Prostate gland (tissue), 2 donors: ENCODE results near the gene REV3L. TPM values are rescaled to one million over a fixed set of nuclear protein-coding genes. Genes with fewer than 3 reads are reported as not detected.

ENCODE experiments used
- DNase-seq: peaks from one replicate; pipeline ENCODE4 v3.0.0-alpha.2; 2019; ENCODE audit warnings: low spot score
- H3K27ac ChIP-seq, 2 donors: fragments of 200-600 bp; sonication (generic); 2 replicates each; pipeline ENCODE4 v1.5.1; 2017 to 2019
- H3K27me3 ChIP-seq: fragments of 200-600 bp; sonication (generic); replicated peaks from 2 replicates; pipeline ENCODE4 v1.5.1; 2019; ENCODE audit not compliant: insufficient read depth
- H3K36me3 ChIP-seq, 2 donors: fragments of 200-600 bp; sonication (generic); 1 replicate in 1 of 2; 2 replicates in 1 of 2; pipeline versions ENCODE4 v1.5.1 to v1.8.1; 2017 to 2019
- H3K4me1 ChIP-seq: fragments of 200-600 bp; sonication (generic); replicated peaks from 2 replicates; pipeline ENCODE4 v1.5.1; 2019
- H3K4me3 ChIP-seq, 2 donors: fragments of 200-600 bp; sonication (generic); 2 replicates each; pipeline ENCODE4 v1.5.1; 2017 to 2019
- H3K9me3 ChIP-seq: fragments of 200-600 bp; sonication (generic); 2 replicates; pipeline ENCODE4 v1.5.1; 2017
- POLR2A ChIP-seq: fragments of 450-650 bp; IDR thresholded peaks from one replicate; pipeline ENCODE4 v1.6.1; 2016; ENCODE audit warnings: antibody characterized with exemption, mild to moderate bottlenecking
- POLR2AphosphoS5 ChIP-seq: sonication (generic); formaldehyde crosslinking; IDR thresholded peaks from one replicate; pipeline ENCODE4 v1.6.1; 2017; ENCODE audit warnings: antibody characterized with exemption
- WGBS: methylation state at CpG from one replicate; pipeline ENCODE4 v1.1.5; 2018; 5-methylcytosine and 5-hydroxymethylcytosine counted together
- intact Hi-C: fragments of 100-400 bp; cut with DNase I; formaldehyde crosslinking; loops from one replicate; pipeline ENCODE4 v1.14.2; 2022
- total RNA-seq, 2 donors: library from RNA; depleted of rRNA; stranded (reverse); fragments of >200 nt; gene quantifications; one replicate each; pipeline ENCODE4 v1.1.0, GENCODE V29; 2016
- TF ChIP-seq, protein P1 (sequence below), 4 experiments: fragments of 200-600 bp in 2 of 4; fragments of 450-650 bp in 2 of 4; sonication (generic) in 2 of 4; IDR thresholded peaks; 1 replicate in 3 of 4; 2 replicates in 1 of 4; pipeline ENCODE4 v1.5.1; 2016 to 2019; ENCODE audit warnings: antibody characterized with exemption in 4 of 4, mild to moderate bottlenecking in 2 of 4, moderate library complexity in 2 of 4

Gene REV3L
- total RNA-seq, 2 donors from 2014 or later = 20.0 to 44.2 TPM

GRCh38 chr6:111492499-111492898 lies 9.5 kb upstream of the REV3L start:
- Histone ChIP-seq H3K27me3 (no peaks in the 10 kb centered on the region), H3K9me3 (no peaks in the 10 kb centered on the region), H3K4me1 (no peaks in the 10 kb centered on the region), H3K36me3 (no peaks in the 10 kb centered on the region), H3K27ac (no peak overlapping the region), H3K4me3 (no peak overlapping the region)
- 94% methylated on average over 2 of the region's 2 CpGs for WGBS
- no peak for DNase-seq
- intact Hi-C loops = no loop called here
- TF ChIP-seq POLR2A = no peak
- no peak for TF ChIP-seq POLR2AphosphoS5
- TF ChIP-seq, protein P1, sequence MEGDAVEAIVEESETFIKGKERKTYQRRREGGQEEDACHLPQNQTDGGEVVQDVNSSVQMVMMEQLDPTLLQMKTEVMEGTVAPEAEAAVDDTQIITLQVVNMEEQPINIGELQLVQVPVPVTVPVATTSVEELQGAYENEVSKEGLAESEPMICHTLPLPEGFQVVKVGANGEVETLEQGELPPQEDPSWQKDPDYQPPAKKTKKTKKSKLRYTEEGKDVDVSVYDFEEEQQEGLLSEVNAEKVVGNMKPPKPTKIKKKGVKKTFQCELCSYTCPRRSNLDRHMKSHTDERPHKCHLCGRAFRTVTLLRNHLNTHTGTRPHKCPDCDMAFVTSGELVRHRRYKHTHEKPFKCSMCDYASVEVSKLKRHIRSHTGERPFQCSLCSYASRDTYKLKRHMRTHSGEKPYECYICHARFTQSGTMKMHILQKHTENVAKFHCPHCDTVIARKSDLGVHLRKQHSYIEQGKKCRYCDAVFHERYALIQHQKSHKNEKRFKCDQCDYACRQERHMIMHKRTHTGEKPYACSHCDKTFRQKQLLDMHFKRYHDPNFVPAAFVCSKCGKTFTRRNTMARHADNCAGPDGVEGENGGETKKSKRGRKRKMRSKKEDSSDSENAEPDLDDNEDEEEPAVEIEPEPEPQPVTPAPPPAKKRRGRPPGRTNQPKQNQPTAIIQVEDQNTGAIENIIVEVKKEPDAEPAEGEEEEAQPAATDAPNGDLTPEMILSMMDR (IDR thresholded peaks at IDR 0.05) = no peak

GRCh38 chr6:111490067-111490466 lies 7.0 kb upstream of the REV3L start:
- TF ChIP-seq, protein P1 (IDR thresholded peaks at IDR 0.05) = no peak
- no peaks in the 10 kb centered on the region for H3K9me3 ChIP-seq
- intact Hi-C loops = no loop called here
- no peak overlapping the region for H3K4me3 ChIP-seq
- no peaks in the 10 kb centered on the region for H3K36me3 ChIP-seq
- H3K27ac ChIP-seq = no peak overlapping the region
- peaks cover 2% of the 10 kb centered on the region for H3K4me1 ChIP-seq
- DNase-seq = no peak
- no peaks in the 10 kb centered on the region for H3K27me3 ChIP-seq
- WGBS = 51% methylated on average over 3 of the region's 3 CpGs

DNA sequence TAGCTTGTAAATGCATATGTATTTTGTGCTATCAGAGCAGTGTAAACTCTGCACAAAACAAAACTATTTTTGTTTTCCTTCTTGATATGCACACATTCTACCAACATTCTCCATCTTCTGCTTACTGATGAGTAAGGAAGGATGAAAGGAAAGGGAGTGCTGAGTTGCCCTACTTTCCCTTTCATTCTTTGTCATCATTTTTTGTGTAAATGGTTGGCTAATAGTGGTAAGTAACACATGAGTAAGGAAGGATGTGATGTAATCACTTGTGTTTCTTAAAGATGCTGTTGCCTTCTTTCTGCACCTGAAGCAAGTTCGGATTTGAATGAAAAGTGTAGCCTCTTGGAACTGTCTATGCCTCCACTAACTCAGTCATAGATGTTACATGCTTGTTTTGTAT lies 4.6 kb upstream of the REV3L start:
- no peaks in the 10 kb centered on the region for H3K9me3 ChIP-seq
- no peak for DNase-seq
- 82% methylated on average over 1 of the region's 1 CpG for WGBS
- H3K27me3 ChIP-seq = no peaks in the 10 kb centered on the region
- intact Hi-C loops = loop anchor here (10.0 kb wide), 2 partner anchors 157 to 387 kb away; partner anchors contain the start of gene FYN
- H3K36me3 ChIP-seq = no peaks in the 10 kb centered on the region
- H3K4me3 ChIP-seq = no peak overlapping the region
- peaks cover 2% of the 10 kb centered on the region for H3K4me1 ChIP-seq
- TF ChIP-seq POLR2A = no peak
- TF ChIP-seq POLR2AphosphoS5 = no peak
- TF ChIP-seq, protein P1 (IDR thresholded peaks at IDR 0.05) = no peak
- no peak overlapping the region for H3K27ac ChIP-seq

DNA sequence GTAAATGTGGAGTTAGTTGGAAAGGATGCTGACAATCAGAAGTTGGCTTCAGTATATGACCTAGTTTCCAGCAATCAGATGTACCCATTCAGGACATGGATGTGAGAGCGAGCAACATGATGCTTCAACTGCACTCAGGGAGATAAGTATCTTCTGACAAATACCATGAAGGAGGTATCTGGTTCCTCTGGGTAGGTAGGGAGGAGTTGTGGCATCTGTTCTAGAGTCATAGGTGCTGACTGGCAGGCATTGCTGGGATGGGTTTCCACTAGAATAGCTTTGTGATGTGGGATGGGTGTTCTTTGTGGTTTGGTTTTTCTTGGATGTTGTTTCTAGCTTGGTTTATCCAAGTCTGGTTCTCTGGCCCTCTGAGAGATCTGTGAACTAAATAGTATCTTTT lies 3.9 kb upstream of the REV3L start:
- no peaks in the 10 kb centered on the region for H3K36me3 ChIP-seq
- TF ChIP-seq POLR2A (no peak), POLR2AphosphoS5 (no peak)
- TF ChIP-seq, protein P1 (IDR thresholded peaks at IDR 0.05) = no peak
- 89% methylated on average over 1 of the region's 1 CpG for WGBS
- no peak overlapping the region for H3K27ac ChIP-seq
- no peaks in the 10 kb centered on the region for H3K27me3 ChIP-seq
- intact Hi-C loops = loop anchor here (10.0 kb wide), 2 partner anchors 158 to 388 kb away; partner anchors contain the start of gene FYN
- no peak overlapping the region for H3K4me3 ChIP-seq
- no peaks in the 10 kb centered on the region for H3K9me3 ChIP-seq
- DNase-seq = no peak
- H3K4me1 ChIP-seq = peaks cover 2% of the 10 kb centered on the region

DNA sequence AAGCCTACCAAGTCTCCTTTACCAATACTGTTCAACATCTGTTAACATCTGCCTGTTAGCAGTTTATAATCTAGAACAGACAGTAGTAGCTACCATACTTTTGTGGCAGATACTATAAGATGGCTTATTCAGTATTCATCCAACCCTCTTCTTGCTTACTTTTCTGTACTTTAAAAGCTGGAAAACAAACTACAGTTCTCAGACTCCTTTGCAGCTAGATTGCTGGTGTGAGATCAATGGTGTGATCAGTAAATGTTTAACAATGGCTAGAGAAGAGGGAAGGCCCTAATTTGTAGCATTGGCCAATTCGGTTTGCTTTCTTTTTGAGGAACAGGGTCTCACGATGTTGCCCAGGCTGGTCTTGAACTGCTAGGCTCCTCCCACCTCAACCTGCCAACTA lies 3.5 kb upstream of the REV3L start:
- no peaks in the 10 kb centered on the region for H3K36me3 ChIP-seq
- no peaks in the 10 kb centered on the region for H3K9me3 ChIP-seq
- 93% methylated on average over 2 of the region's 2 CpGs for WGBS
- H3K27ac ChIP-seq = no peak overlapping the region
- H3K4me1 ChIP-seq = peaks cover 2% of the 10 kb centered on the region
- no peak for TF ChIP-seq POLR2A
- no peak for TF ChIP-seq POLR2AphosphoS5
- TF ChIP-seq, protein P1 (IDR thresholded peaks at IDR 0.05) = no peak
- no peaks in the 10 kb centered on the region for H3K27me3 ChIP-seq
- intact Hi-C loops = loop anchor here (10.0 kb wide), 2 partner anchors 158 to 388 kb away; partner anchors contain the start of gene FYN
- no peak overlapping the region for H3K4me3 ChIP-seq
- DNase-seq = no peak
